Retinal pigment epithelial cell (primary cell): ENCODE measurements around the gene HMGCR.

Experiments used
- DNase-seq: peaks from one replicate; pipeline ENCODE4 v3.0.0-alpha.2; 2010; ENCODE audit warnings: low read depth
- H3K4me3 ChIP-seq: 2 replicates; pipeline ENCODE4 v1.5.1; 2011; ENCODE audit warnings: mild to moderate bottlenecking, low read length, control low read depth, moderate library complexity
- TF ChIP-seq, protein P1 (sequence below): conservative IDR thresholded peaks from 2 replicates; pipeline ENCODE4 v1.5.1; 2011; ENCODE audit warnings: low read depth, low read length, control low read depth, inconsistent platforms

Gene HMGCR

DNA sequence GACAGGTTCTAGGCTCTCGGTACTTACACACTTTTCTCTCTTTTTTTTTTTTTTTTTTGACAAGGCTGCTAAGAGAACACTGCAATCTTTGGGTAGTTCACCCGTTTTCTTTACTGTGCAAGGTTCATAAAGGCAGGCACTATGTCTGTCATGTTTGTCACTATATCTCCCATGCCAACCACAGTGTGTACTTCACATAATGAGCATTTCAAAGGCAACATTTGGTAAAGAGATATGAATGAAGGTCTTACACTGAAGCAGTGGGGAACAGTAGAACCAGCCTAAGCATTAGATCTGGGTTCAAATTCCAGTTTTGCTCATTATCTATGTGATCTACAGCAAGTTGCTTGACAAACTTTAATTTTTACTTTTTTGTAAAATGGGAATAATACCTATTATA lies 1.5 kb upstream of the HMGCR start:
- no peak for DNase-seq
- H3K4me3 ChIP-seq: no peak overlapping the region
- TF ChIP-seq, protein P1, sequence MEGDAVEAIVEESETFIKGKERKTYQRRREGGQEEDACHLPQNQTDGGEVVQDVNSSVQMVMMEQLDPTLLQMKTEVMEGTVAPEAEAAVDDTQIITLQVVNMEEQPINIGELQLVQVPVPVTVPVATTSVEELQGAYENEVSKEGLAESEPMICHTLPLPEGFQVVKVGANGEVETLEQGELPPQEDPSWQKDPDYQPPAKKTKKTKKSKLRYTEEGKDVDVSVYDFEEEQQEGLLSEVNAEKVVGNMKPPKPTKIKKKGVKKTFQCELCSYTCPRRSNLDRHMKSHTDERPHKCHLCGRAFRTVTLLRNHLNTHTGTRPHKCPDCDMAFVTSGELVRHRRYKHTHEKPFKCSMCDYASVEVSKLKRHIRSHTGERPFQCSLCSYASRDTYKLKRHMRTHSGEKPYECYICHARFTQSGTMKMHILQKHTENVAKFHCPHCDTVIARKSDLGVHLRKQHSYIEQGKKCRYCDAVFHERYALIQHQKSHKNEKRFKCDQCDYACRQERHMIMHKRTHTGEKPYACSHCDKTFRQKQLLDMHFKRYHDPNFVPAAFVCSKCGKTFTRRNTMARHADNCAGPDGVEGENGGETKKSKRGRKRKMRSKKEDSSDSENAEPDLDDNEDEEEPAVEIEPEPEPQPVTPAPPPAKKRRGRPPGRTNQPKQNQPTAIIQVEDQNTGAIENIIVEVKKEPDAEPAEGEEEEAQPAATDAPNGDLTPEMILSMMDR: no peak

DNA sequence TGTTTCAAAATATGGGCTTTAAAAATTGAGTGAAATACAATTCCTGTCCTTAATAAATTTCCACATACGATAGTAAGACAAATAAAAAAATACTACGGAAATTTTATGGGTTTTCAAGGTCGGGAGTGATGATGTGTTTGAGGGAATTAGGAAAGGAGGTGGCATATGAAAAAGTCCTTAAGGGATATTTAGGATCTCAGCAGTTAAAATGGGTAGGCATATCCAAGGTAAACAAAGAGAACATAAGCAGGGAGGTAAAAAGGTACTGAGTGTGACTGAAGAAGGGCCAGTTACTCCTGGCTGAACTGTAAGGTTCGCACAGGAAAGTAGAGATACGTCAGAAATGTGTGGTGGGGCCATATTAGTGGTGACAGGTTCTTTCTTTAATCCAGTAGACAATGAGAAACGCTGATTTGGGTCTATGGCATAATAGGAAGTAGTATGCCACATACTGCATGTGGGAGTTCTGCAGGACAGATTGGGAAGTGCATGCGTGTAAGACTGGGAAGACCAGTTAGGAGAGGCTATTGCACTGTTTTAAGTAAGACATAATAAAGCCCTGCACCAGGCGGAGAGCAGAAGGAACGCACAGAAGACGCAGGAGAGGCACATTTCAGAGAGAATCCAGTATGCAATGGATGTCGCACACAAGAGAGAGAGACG lies 937 bp upstream of the HMGCR start:
- DNase-seq: peak; percentile 76
- H3K4me3 ChIP-seq: peak overlapping the region; percentile 85
- TF ChIP-seq, protein P1: peak; percentile 52

DNA sequence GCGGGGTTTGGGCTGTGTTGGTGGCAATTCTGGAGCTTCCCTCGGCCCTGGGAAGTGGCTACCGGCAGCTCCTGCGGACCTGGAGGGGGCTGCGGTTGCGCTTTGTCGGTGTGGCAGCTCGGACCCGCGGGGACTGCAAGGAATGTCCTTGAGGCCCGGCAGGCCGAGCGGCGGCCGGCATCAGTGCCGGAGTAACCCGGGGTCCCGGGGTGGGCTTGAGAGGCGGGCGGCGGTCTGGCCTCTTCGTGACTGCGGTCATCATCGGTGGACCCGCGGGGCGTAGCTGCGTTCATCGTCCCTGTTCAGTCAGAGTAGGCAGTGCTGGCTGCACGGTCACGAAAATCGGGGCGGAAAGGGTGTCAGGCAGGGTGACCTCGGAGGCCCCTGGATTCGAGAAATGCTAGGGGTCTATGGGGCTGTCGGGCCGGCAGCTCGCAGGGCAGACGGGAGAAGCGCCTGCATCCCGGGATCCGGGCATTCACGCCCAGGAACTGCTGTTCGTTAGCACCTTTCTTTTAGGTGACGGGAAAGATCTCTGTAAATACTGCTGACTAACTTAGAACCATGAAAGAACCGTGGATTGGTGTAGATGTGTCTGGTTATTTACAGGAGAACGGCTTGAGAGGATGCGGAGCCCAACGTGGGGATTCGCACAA lies 474 bp downstream of the HMGCR start:
- DNase-seq: no peak
- H3K4me3 ChIP-seq: peak overlapping the region; percentile 91
- TF ChIP-seq, protein P1: no peak

DNA sequence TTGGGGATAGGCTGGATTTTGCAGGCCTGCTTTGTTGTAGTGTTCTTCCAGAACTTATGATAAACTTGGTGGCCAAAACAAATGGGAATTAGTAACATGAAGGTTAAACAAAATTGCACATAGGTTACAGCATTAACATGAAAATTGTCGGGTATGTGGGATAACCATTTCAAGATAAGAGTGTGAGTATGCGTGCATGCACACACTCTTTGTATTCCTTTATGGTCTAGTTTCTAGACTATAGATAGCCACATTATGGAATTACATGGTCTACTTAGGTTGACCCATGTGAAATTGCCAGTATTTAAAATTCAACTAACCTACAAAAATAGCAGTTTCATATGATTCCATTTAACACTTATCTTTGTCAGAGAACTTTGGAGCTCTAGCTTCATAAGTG lies 1.4 kb downstream of the HMGCR start:
- TF ChIP-seq, protein P1: no peak
- DNase-seq: no peak
- peak overlapping the region; percentile 91 for H3K4me3 ChIP-seq

DNA sequence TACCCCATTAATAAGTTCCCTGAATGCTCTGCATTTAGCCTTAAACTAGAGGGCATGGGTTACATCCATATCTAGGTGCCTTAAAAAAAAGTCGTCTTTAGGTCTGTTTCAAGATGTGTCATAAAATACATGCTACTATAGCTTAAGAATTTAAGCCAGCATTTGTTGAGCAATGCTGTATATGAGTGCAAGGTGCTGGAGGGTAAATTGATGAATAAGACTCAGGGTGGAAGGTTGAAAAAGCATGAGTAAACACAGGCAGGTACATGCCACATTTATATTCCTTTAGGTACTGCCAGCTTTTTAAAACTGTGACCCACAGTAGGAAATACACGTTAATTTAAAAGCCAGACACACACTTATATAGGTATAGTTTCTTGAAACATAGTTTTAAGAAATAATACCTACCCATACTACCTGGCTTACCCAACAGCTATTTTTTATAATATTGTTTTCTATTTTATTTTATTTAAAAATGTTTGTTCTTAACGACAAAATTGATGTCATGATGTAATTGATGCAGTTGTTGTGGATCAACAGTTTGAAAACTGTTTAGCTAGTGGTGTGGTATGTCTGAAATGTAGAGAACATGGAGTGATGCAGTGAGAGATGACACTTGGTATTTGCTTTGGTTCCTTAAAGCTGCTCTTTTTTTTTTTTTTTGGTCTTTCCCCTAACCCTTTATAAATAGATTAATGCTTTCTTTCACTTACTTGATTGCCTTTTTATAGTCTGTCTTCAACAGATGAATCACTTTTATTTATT lies 3.9 kb downstream of the HMGCR start:
- H3K4me3 ChIP-seq: no peak overlapping the region
- no peak for DNase-seq
- TF ChIP-seq, protein P1: no peak

DNA sequence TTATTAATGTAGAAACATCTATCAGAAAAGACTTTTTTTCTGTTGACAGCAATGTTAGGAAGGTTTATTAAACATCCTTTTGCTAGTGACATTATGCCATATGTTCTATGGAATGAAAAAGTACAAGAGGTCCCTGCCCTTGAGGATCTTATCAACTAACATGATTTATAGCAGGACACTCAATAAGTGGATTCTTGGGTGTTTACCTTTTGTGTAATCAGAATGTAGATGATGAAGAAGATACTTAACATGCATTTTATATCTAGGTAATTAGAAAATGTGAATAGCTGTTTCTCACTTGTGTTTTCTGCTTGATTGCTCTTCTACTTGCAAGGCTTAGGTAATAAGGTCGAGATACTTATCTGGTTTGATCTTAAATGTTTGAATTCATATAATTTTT lies 4.9 kb downstream of the HMGCR start:
- DNase-seq: no peak
- H3K4me3 ChIP-seq: no peak overlapping the region

More for the DNA sequence above, 4.9 kb downstream of the HMGCR start:
- TF ChIP-seq, protein P1: no peak
